ENCODE measurements around the gene AP1S1.

Gene AP1S1

GRCh38 chr7:101129603-101130117 is 24.6 kb upstream of the AP1S1 start:
- DNase-seq (ENCODE audit: low read depth in 2 of 2): peak; percentile 51 to 72
- peak overlapping the region; percentile 11 to 55 for H3K4me3 ChIP-seq (replicated peaks in 1 of 2; ENCODE audit: low read depth in 2 of 2, low read length in 2 of 2)
- TF ChIP-seq CTCF (IDR thresholded peaks at IDR 0.05; ENCODE audit: low read depth, low read length): no peak

GRCh38 chr7:101132626-101133600 is 21.4 kb upstream of the AP1S1 start:
- DNase-seq (ENCODE audit: low read depth in 2 of 2): peak; percentile 57 to 81
- peak overlapping the region in 1 of 2 donors; percentile 24 for H3K4me3 ChIP-seq (replicated peaks in 1 of 2; ENCODE audit: low read depth in 2 of 2, low read length in 2 of 2)

DNA sequence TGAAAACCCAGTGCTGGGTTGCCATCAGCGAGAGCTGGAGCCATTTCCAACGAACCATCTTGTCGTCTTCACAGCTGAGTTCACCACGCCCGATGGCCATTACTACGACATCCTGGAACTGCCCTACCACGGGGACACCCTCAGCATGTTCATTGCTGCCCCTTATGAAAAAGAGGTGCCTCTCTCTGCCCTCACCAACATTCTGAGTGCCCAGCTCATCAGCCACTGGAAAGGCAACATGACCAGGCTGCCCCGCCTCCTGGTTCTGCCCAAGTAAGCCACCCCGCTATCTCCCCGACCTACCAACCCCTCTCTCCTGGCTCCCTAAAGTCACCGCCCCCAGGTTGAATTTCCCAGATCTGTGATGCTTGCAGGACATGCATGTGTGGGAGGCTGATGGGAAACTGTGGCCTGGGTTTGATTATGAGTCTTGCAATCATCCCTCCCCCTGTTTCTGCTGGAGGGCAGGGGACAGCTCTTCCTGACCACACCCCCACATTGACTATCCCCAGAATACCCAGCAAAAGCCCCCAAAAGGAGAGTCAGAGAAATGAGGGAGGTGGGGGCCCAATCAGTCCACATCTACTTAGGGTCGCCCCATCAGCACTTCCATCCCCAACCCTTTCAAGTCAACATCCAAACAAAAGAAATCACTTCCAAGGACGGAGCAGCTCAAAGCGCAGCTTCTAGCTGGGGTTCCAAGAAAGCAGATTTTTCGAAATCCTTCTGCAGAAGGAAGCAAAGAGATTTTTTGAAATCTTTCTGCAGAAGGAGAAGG is 20.5 kb upstream of the AP1S1 start:
- peak overlapping the region in 1 of 2 donors; percentile 24 for H3K4me3 ChIP-seq (replicated peaks in 1 of 2; ENCODE audit: low read depth in 2 of 2, low read length in 2 of 2)
- DNase-seq (ENCODE audit: low read depth in 2 of 2): peak; percentile 75 to 80
- TF ChIP-seq CTCF (IDR thresholded peaks at IDR 0.05; ENCODE audit: low read depth, low read length): no peak

GRCh38 chr7:101134399-101134980 is 19.8 kb upstream of the AP1S1 start:
- H3K4me3 ChIP-seq (replicated peaks in 1 of 2; ENCODE audit: low read depth in 2 of 2, low read length in 2 of 2): no peak overlapping the region
- peak; percentile 70 to 83 for DNase-seq (ENCODE audit: low read depth in 2 of 2)
- no peak for TF ChIP-seq CTCF (IDR thresholded peaks at IDR 0.05; ENCODE audit: low read depth, low read length)

- TF ChIP-seq CTCF (IDR thresholded peaks at IDR 0.05; ENCODE audit: low read depth, low read length): no peak
- peak; percentile 56 to 87 for DNase-seq (ENCODE audit: low read depth in 2 of 2)
- H3K4me3 ChIP-seq (replicated peaks in 1 of 2; ENCODE audit: low read depth in 2 of 2, low read length in 2 of 2): no peak overlapping the region
Observed at GRCh38 chr7:101137651-101138212, 16.5 kb upstream of the AP1S1 start.

- no peak overlapping the region for H3K4me3 ChIP-seq (replicated peaks in 1 of 2; ENCODE audit: low read depth in 2 of 2, low read length in 2 of 2)
- peak; percentile 70 for TF ChIP-seq CTCF (IDR thresholded peaks at IDR 0.05; ENCODE audit: low read depth, low read length)
Observed at GRCh38 chr7:101138213-101138870, 15.9 kb upstream of the AP1S1 start.

More at GRCh38 chr7:101138213-101138870, 15.9 kb upstream of the AP1S1 start:
- peak; percentile 96 to 98 for DNase-seq (ENCODE audit: low read depth in 2 of 2)
